Endodermal cell (in vitro differentiated cells): Measurements from ENCODE around the gene SLC35B2. TPM values are rescaled to one million over a fixed set of nuclear protein-coding genes. Genes with fewer than 3 reads are reported as not detected.

Source experiments
- DNase-seq: peaks from one replicate; pipeline ENCODE4 v3.0.0-alpha.2; 2017
- H3K27ac ChIP-seq: 2 replicates; pipeline ENCODE4 v1.5.1; 2013; ENCODE audit warnings: mild to moderate bottlenecking, low read depth, low read length, moderate library complexity
- H3K27me3 ChIP-seq: 2 replicates; pipeline ENCODE4 v1.6.1; 2013; ENCODE audit warnings: mild to moderate bottlenecking, low read length, moderate library complexity; ENCODE audit not compliant: insufficient read depth, control insufficient read depth, poor library complexity, severe bottlenecking
- H3K36me3 ChIP-seq: 2 replicates; pipeline ENCODE4 v1.7.0; 2013; ENCODE audit warnings: mild to moderate bottlenecking, low read length, moderate library complexity; ENCODE audit not compliant: control insufficient read depth, insufficient read depth
- H3K4me1 ChIP-seq: one replicate; pipeline ENCODE4 v1.7.0; 2013; ENCODE audit warnings: low read length; ENCODE audit not compliant: control insufficient read depth, insufficient read depth
- H3K4me3 ChIP-seq: 2 replicates; pipeline ENCODE4 v1.5.1; 2013; ENCODE audit warnings: mild to moderate bottlenecking, low read length, moderate library complexity
- H3K9ac ChIP-seq: 2 replicates; pipeline ENCODE4 v1.6.1; 2013; ENCODE audit warnings: mild to moderate bottlenecking, low read length, moderate library complexity; ENCODE audit not compliant: poor library complexity, severe bottlenecking; ENCODE audit errors: extremely low read depth
- H3K9me3 ChIP-seq: 2 replicates; pipeline ENCODE4 v1.6.1; 2013; ENCODE audit warnings: mild to moderate bottlenecking, low read length, moderate library complexity; ENCODE audit not compliant: control insufficient read depth
- H3K27ac Mint-ChIP-seq: 2 replicates; pipeline ENCODE4 v1.8.0; 2020; ENCODE audit warnings: mixed read lengths
- H3K27me3 Mint-ChIP-seq: 2 replicates; pipeline ENCODE4 v1.8.0; 2021; ENCODE audit warnings: mild to moderate bottlenecking, mixed read lengths; ENCODE audit not compliant: insufficient read depth
- H3K36me3 Mint-ChIP-seq: 2 replicates; pipeline ENCODE4 v1.8.0; 2020; ENCODE audit warnings: low read depth, mixed read lengths
- H3K4me1 Mint-ChIP-seq: 2 replicates; pipeline ENCODE4 v1.8.0; 2020; ENCODE audit warnings: mixed read lengths
- H3K4me3 Mint-ChIP-seq: 2 replicates; pipeline ENCODE4 v1.8.0; 2020; ENCODE audit warnings: mild to moderate bottlenecking, moderate library complexity, mixed read lengths
- H3K9me3 Mint-ChIP-seq: 2 replicates; pipeline ENCODE4 v1.8.0; 2020; ENCODE audit warnings: mild to moderate bottlenecking, mixed read lengths
- WGBS, 2 experiments: methylation state at CpG; one replicate each; pipeline versions ENCODE4 v1.1.5 to v1.1.7; 2013; ENCODE audit warnings: missing lambda C conversion rate in 2 of 2, mixed read lengths in 1 of 2; ENCODE audit not compliant: insufficient coverage in 1 of 2, insufficient read length in 1 of 2; 5-methylcytosine and 5-hydroxymethylcytosine counted together
- total RNA-seq, 2 donors: library from RNA; stranded (reverse); fragmentation: NEBNext Ultra II Directional in 1 of 2; extraction: Animal tissue kit (Norgen Biotek cat#: 25700) in 1 of 2; gene quantifications; 2 replicates in 1 of 2; 3 replicates in 1 of 2; pipeline ENCODE4 v1.2.1, GENCODE V29; 2021
- TF ChIP-seq, protein P1 (sequence below): fragments of 200-600 bp; sonication (generic); conservative IDR thresholded peaks from 2 replicates; pipeline ENCODE4 v1.5.0; 2021; ENCODE audit warnings: antibody characterized with exemption, mild to moderate bottlenecking

SLC35B2 gene
- total RNA-seq, 2 donors from 2014 or later = 52.5 to 54.3 TPM

DNA sequence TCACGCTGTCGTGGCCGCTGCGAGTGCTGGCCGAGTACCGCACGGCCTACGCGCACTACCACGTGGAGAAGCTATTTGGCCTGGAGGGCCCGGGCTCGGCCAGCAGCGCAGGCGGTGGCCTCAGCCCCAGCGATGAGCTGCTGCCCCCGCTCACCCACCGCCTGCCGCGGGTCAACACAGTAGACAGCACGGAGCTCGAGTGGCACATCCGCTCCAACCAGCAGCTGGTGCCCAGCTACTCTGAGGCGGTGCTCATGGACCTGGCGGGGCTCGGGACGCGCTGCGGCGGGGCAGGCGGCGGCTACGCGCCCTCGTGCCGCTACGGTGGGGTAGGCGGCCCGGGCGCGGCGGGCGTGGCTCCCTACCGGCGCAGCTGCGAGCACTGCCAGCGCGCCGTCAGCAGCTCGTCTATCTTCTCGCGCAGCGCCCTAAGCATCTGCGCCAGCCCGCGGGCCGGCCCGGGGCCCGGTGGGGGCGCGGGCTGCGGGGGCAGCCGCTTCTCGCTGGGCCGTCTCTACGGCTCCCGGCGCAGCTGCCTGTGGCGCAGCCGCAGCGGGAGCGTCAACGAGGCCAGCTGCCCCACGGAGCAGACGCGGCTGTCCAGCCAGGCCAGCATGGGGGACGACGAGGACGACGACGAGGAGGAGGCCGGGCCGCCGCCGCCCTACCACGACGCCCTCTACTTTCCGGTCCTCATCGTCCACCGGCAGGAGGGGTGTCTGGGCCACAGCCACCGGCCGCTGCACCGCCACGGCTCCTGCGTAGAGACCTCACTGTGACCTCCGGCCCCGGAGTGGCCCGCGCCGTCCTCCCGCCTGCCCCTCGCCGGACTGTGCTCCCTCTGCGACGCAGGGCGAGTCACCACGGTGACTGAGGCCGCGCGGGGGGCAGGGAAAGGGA, 18.7 kb upstream of the SLC35B2 start:
- H3K27me3 Mint-ChIP-seq = peaks cover 91% of the 10 kb centered on the region
- H3K9ac ChIP-seq = no peak overlapping the region
- H3K4me1 ChIP-seq = no peaks in the 10 kb centered on the region
- no peak overlapping the region for H3K4me3 ChIP-seq
- peak overlapping the region; percentile 38 for H3K27ac ChIP-seq
- no peak overlapping the region for H3K4me3 Mint-ChIP-seq
- 31 to 40% methylated on average over 54 to 109 of the region's 109 CpGs for WGBS, 2 experiments
- no peak overlapping the region for H3K27ac Mint-ChIP-seq
- H3K4me1 Mint-ChIP-seq = peaks cover 3% of the 10 kb centered on the region
- no peaks in the 10 kb centered on the region for H3K9me3 Mint-ChIP-seq
- H3K27me3 ChIP-seq = peaks cover 95% of the 10 kb centered on the region
- TF ChIP-seq, protein P1, sequence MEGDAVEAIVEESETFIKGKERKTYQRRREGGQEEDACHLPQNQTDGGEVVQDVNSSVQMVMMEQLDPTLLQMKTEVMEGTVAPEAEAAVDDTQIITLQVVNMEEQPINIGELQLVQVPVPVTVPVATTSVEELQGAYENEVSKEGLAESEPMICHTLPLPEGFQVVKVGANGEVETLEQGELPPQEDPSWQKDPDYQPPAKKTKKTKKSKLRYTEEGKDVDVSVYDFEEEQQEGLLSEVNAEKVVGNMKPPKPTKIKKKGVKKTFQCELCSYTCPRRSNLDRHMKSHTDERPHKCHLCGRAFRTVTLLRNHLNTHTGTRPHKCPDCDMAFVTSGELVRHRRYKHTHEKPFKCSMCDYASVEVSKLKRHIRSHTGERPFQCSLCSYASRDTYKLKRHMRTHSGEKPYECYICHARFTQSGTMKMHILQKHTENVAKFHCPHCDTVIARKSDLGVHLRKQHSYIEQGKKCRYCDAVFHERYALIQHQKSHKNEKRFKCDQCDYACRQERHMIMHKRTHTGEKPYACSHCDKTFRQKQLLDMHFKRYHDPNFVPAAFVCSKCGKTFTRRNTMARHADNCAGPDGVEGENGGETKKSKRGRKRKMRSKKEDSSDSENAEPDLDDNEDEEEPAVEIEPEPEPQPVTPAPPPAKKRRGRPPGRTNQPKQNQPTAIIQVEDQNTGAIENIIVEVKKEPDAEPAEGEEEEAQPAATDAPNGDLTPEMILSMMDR = no peak
- no peaks in the 10 kb centered on the region for H3K9me3 ChIP-seq
- peaks cover 2% of the 10 kb centered on the region for H3K36me3 Mint-ChIP-seq
- peak; percentile 68 for DNase-seq
- no peaks in the 10 kb centered on the region for H3K36me3 ChIP-seq

DNA sequence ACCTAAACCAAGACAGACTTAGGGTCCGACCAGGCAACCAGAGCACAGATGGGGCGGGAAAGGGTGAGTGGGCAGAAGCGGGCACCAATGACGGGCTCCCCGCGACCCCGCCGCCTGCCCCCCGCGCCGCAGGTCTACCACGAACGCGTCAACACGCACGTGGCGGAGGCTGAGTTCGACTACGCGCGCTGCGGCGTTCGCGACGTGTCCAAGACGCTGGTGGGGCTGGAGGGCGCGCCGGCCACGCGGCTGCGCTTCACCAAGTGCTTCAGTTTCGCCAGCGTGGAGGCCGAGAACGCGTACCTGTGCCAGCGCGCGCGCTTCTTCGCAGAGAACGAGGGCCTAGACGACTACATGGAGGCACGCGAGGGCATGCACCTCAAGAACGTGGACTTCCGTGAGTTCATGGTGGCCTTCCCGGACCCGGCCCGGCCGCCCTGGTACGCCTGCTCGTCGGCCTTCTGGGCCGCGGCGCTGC, 18.0 kb upstream of the SLC35B2 start:
- 91 to 98% methylated on average over 53 to 59 of the region's 59 CpGs for WGBS, 2 experiments
- Mint-ChIP-seq H3K27me3 (peaks cover 85% of the 10 kb centered on the region), H3K36me3 (peaks cover 2% of the 10 kb centered on the region), H3K9me3 (no peaks in the 10 kb centered on the region), H3K4me1 (peaks cover 3% of the 10 kb centered on the region), H3K4me3 (no peak overlapping the region), H3K27ac (no peak overlapping the region)
- H3K9me3 ChIP-seq = no peaks in the 10 kb centered on the region
- peaks cover 89% of the 10 kb centered on the region for H3K27me3 ChIP-seq
- H3K4me1 ChIP-seq = no peaks in the 10 kb centered on the region
- H3K9ac ChIP-seq = no peak overlapping the region
- no peak overlapping the region for H3K4me3 ChIP-seq
- TF ChIP-seq, protein P1 = no peak
- H3K36me3 ChIP-seq = no peaks in the 10 kb centered on the region
- DNase-seq = no peak
- no peak overlapping the region for H3K27ac ChIP-seq

DNA sequence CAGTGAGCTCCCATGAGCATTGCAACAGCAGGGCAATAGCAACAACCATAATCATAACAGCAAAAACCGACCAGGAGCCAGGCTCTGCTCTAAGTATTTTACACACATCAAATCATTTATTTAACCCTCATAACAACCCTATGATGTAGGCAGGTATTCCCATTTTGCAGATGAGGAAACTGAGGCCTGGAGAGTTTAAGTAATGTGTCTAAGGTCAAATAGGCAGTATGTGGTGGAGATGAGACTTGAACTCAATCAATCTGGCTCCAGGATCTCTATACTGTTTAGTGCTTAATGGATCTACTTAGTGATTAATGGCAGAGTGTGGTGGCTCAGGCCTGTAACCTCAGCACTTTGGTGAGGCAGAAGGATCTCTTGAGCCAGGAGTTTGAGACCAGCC, 16.3 kb upstream of the SLC35B2 start:
- no peaks in the 10 kb centered on the region for H3K9me3 Mint-ChIP-seq
- no peak overlapping the region for H3K27ac Mint-ChIP-seq
- Histone ChIP-seq H3K27me3 (peaks cover 89% of the 10 kb centered on the region), H3K36me3 (no peaks in the 10 kb centered on the region), H3K27ac (no peak overlapping the region), H3K9ac (no peak overlapping the region), H3K9me3 (no peaks in the 10 kb centered on the region), H3K4me1 (no peaks in the 10 kb centered on the region), H3K4me3 (no peak overlapping the region)
- DNase-seq = no peak
- peaks cover 3% of the 10 kb centered on the region for H3K4me1 Mint-ChIP-seq
- 75% methylated on average over 1 of the region's 1 CpG; no CpG with 5 or more reads in 1 of the 2 experiments for WGBS, 2 experiments
- peaks cover 85% of the 10 kb centered on the region for H3K27me3 Mint-ChIP-seq
- H3K4me3 Mint-ChIP-seq = no peak overlapping the region
- TF ChIP-seq, protein P1 = no peak
- H3K36me3 Mint-ChIP-seq = peaks cover 2% of the 10 kb centered on the region
